ENCODE results near the gene PXDN.

DNA sequence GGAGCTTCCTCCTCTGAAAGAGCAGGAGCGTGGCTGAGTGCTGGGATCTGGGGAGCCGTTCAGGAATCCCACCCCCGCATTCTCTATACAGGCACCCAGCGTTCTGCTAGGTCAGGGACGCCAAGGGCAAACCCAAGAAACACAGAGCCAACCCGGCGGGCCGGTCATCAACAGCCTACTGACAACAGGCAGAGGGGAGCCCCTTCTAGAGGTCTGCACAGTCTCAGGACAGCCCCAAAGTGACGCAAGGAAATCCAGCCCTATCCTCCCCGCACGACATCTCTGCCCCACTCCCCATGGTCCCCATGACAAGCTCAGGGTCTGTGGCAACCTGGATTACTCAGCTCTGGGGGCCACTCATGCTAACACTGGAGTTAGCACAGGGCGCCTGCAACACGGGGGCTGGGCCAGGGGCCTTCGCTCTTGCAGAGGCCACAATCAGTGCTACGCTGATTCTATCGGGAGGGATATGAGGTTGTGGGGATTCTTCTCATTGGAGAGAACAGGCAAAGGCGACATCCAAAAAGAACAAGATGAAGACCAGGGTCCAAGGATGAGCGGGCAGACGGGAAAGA is 81.6 kb downstream of the PXDN start:
- TF ChIP-seq, protein P1, sequence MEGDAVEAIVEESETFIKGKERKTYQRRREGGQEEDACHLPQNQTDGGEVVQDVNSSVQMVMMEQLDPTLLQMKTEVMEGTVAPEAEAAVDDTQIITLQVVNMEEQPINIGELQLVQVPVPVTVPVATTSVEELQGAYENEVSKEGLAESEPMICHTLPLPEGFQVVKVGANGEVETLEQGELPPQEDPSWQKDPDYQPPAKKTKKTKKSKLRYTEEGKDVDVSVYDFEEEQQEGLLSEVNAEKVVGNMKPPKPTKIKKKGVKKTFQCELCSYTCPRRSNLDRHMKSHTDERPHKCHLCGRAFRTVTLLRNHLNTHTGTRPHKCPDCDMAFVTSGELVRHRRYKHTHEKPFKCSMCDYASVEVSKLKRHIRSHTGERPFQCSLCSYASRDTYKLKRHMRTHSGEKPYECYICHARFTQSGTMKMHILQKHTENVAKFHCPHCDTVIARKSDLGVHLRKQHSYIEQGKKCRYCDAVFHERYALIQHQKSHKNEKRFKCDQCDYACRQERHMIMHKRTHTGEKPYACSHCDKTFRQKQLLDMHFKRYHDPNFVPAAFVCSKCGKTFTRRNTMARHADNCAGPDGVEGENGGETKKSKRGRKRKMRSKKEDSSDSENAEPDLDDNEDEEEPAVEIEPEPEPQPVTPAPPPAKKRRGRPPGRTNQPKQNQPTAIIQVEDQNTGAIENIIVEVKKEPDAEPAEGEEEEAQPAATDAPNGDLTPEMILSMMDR (conservative IDR thresholded peaks at IDR 0.05) = no peak
- TF ChIP-seq ZFX (IDR thresholded peaks at IDR 0.05) = no peak

Data from C4-2B (cell line).